Prostate gland (tissue), 2 donors: ENCODE measurements around the gene BIRC6.

Source experiments
- CTCF ChIP-seq, 4 experiments: fragments of 200-600 bp in 2 of 4; fragments of 450-650 bp in 2 of 4; sonication (generic) in 2 of 4; IDR thresholded peaks; 1 replicate in 3 of 4; 2 replicates in 1 of 4; pipeline ENCODE4 v1.5.1; 2016 to 2019; ENCODE audit warnings: antibody characterized with exemption in 4 of 4, mild to moderate bottlenecking in 2 of 4, moderate library complexity in 2 of 4
- POLR2A ChIP-seq: fragments of 450-650 bp; IDR thresholded peaks from one replicate; pipeline ENCODE4 v1.6.1; 2016; ENCODE audit warnings: antibody characterized with exemption, mild to moderate bottlenecking
- POLR2AphosphoS5 ChIP-seq: sonication (generic); formaldehyde crosslinking; IDR thresholded peaks from one replicate; pipeline ENCODE4 v1.6.1; 2017; ENCODE audit warnings: antibody characterized with exemption

GRCh38 chr2:32626639-32627221, 269.9 kb downstream of the BIRC6 start:
- no peak for TF ChIP-seq POLR2AphosphoS5
- no peak for TF ChIP-seq CTCF (IDR thresholded peaks at IDR 0.05)
- TF ChIP-seq POLR2A, result no peak
